Spleen (tissue), 11 donors: Measurements from ENCODE around the gene TREH. TPM values are rescaled to one million over a fixed set of nuclear protein-coding genes. Genes with fewer than 3 reads are reported as not detected.

ENCODE experiments used
- DNase-seq: peaks from one replicate; pipeline ENCODE4 v3.0.0-alpha.2; 2020
- H3K27ac ChIP-seq, 8 donors: fragments of 200-600 bp; sonication (generic) in 7 of 8; 1 replicate in 4 of 8; 2 replicates in 4 of 8; pipeline versions ENCODE4 v1.5.0 to v1.8.0; 2016 to 2021; ENCODE audit warnings: inconsistent platforms in 4 of 8, mild to moderate bottlenecking in 4 of 8, moderate library complexity in 1 of 8
- H3K27me3 ChIP-seq, 7 donors: fragments of 200-600 bp; sonication (generic) in 6 of 7; replicated peaks in 1 of 7; 1 replicate in 4 of 7; 2 replicates in 3 of 7; pipeline versions ENCODE4 v1.5.0 to v1.8.0; 2016 to 2021; ENCODE audit warnings: inconsistent platforms in 3 of 7, mild to moderate bottlenecking in 1 of 7
- H3K36me3 ChIP-seq, 6 donors: fragments of 200-600 bp; sonication (generic) in 5 of 6; 1 replicate in 4 of 6; 2 replicates in 2 of 6; pipeline versions ENCODE4 v1.5.0 to v1.8.0; 2016 to 2021; ENCODE audit warnings: inconsistent platforms in 2 of 6
- H3K4me1 ChIP-seq, 6 donors: fragments of 200-600 bp; sonication (generic) in 5 of 6; 1 replicate in 3 of 6; 2 replicates in 3 of 6; pipeline versions ENCODE4 v1.5.0 to v1.8.0; 2016 to 2021; ENCODE audit warnings: inconsistent platforms in 3 of 6
- H3K4me3 ChIP-seq, 8 donors: fragments of 200-600 bp; sonication (generic) in 7 of 8; 1 replicate in 4 of 8; 2 replicates in 4 of 8; pipeline versions ENCODE4 v1.5.0 to v1.8.0; 2016 to 2021; ENCODE audit warnings: inconsistent platforms in 4 of 8, mild to moderate bottlenecking in 4 of 8, moderate library complexity in 2 of 8
- H3K9me3 ChIP-seq, 8 donors: fragments of 200-600 bp; sonication (generic) in 7 of 8; 1 replicate in 4 of 8; 2 replicates in 4 of 8; pipeline versions ENCODE4 v1.5.0 to v1.8.0; 2016 to 2021; ENCODE audit warnings: inconsistent platforms in 4 of 8
- CTCF ChIP-seq, 11 experiments: fragments of 200-600 bp in 7 of 11; fragments of 450-650 bp in 4 of 11; sonication (generic) in 4 of 11; IDR thresholded peaks in 8 of 11; conservative IDR thresholded peaks in 3 of 11; 1 replicate in 7 of 11; 2 replicates in 4 of 11; pipeline versions ENCODE4 v1.4.0 to v1.8.0; 2016 to 2021; ENCODE audit warnings: antibody characterized with exemption in 11 of 11, inconsistent platforms in 4 of 11, mild to moderate bottlenecking in 1 of 11
- POLR2A ChIP-seq, 3 donors: fragments of 450-650 bp; IDR thresholded peaks; one replicate each; pipeline ENCODE4 v1.5.1; 2017; ENCODE audit warnings: antibody characterized with exemption in 3 of 3, mild to moderate bottlenecking in 1 of 3
- POLR2AphosphoS5 ChIP-seq, 3 donors: sonication (generic); formaldehyde crosslinking; IDR thresholded peaks; one replicate each; pipeline ENCODE4 v1.5.1; 2017; ENCODE audit warnings: antibody characterized with exemption in 3 of 3
- WGBS, 5 donors: extraction: QIAGEN DNeasy Blood & Tissue Kit in 3 of 5; methylation state at CpG; one replicate each; pipeline versions ENCODE4 v1.1.5 to v1.1.7; 2013 to 2018; 5-methylcytosine and 5-hydroxymethylcytosine counted together
- intact Hi-C: fragments of 100-400 bp; cut with DNase I; formaldehyde crosslinking; loops from one replicate; pipeline ENCODE4 v1.15.0; 2023; ENCODE audit warnings: low total_unique reads
- polyA plus RNA-seq, 3 donors: library from polyadenylated mRNA; stranded (reverse); fragments of 200-250 nt; gene quantifications; one replicate each; pipeline ENCODE4 v1.2.1, GENCODE V29; 2013
- total RNA-seq, 7 donors: library from RNA; depleted of rRNA in 3 of 7; stranded (reverse); fragments of >200 nt in 3 of 7; fragmentation: NEBNext Ultra II Directional in 4 of 7; extraction: Animal tissue kit (Norgen Biotek cat#: 25700) in 4 of 7; gene quantifications; one replicate each; pipeline versions ENCODE4 v1.1.0 to v1.2.1, GENCODE V29; 2016 to 2021
- donor health status: healthy with polysubstance abuse.
- donor health status: DM: no; HTN: no; CAD: no; lungs with moderate emphysema.
- donor health status: DM: no; HTN: no; CAD: no.
- donor health status: Bipolar disorder and iron deficiency.
- donor health status: healthy.
- donor health status: DM: no; HTN: no; CAD: no.
- donor health status: DM: yes; HTN: yes; CAD: no.

Gene TREH
- total and polyA plus RNA-seq, 10 donors: 0.33 to 2.3 (median 2.0) TPM; not detected in 7

- H3K27ac ChIP-seq: peak overlapping the region in 6 of 8 donors; percentile 16 to 61 (median 38)
- TF ChIP-seq CTCF (IDR thresholded peaks at IDR 0.05 in 8 of 11, conservative IDR thresholded peaks at IDR 0.05 in 3 of 11): no peak
- TF ChIP-seq POLR2A (IDR thresholded peaks at IDR 0.05): no peak
- TF ChIP-seq POLR2AphosphoS5 (IDR thresholded peaks at IDR 0.05): peak in 2 of 3 donors; percentile 10
- intact Hi-C loops: no loop called here
- H3K4me1 ChIP-seq: peaks cover 3 to 28% (median 15%) of the 10 kb centered on the region in 6 donors
- H3K36me3 ChIP-seq: peaks cover 0 to 43% (median 5%) of the 10 kb centered on the region in 6 donors
- H3K9me3 ChIP-seq: no peaks in the 10 kb centered on the region
- DNase-seq: no peak
- H3K27me3 ChIP-seq: peaks cover 0 to 17% (median 0%) of the 10 kb centered on the region in 7 donors
- no peak overlapping the region for H3K4me3 ChIP-seq
- WGBS, 5 donors: 38 to 67% (median 58%) methylated on average over 4 to 16 of the region's 16 CpGs
Observed at GRCh38 chr11:118658429-118659313, 20.8 kb downstream of the TREH start.

GRCh38 chr11:118657709-118658428, 21.6 kb downstream of the TREH start:
- Histone ChIP-seq H3K4me3 (no peak overlapping the region), H3K4me1 (peaks cover 3 to 28% (median 15%) of the 10 kb centered on the region in 6 donors), H3K27me3 (peaks cover 0 to 17% (median 0%) of the 10 kb centered on the region in 7 donors), H3K27ac (peak overlapping the region in 4 of 8 donors; percentile 9 to 37 (median 18)), H3K9me3 (no peaks in the 10 kb centered on the region), H3K36me3 (peaks cover 0 to 51% (median 6%) of the 10 kb centered on the region in 6 donors)
- 71 to 81% (median 78%) methylated on average over 16 of the region's 16 CpGs for WGBS, 5 donors
- intact Hi-C loops: no loop called here
- peak; percentile 47 for DNase-seq
- TF ChIP-seq POLR2AphosphoS5 (IDR thresholded peaks at IDR 0.05) (no peak), CTCF (IDR thresholded peaks at IDR 0.05 in 8 of 11, conservative IDR thresholded peaks at IDR 0.05 in 3 of 11) (no peak), POLR2A (IDR thresholded peaks at IDR 0.05) (no peak)

- H3K27me3 ChIP-seq: peaks cover 0 to 17% (median 0%) of the 10 kb centered on the region in 7 donors
- no peak for DNase-seq
- WGBS, 5 donors: 79 to 93% (median 88%) methylated on average over 2 of the region's 2 CpGs
- no peak overlapping the region for H3K27ac ChIP-seq
- peaks cover 3 to 28% (median 15%) of the 10 kb centered on the region in 6 donors for H3K4me1 ChIP-seq
- H3K4me3 ChIP-seq: no peak overlapping the region
- TF ChIP-seq CTCF (IDR thresholded peaks at IDR 0.05 in 8 of 11, conservative IDR thresholded peaks at IDR 0.05 in 3 of 11): no peak
- TF ChIP-seq POLR2AphosphoS5 (IDR thresholded peaks at IDR 0.05): no peak
- TF ChIP-seq POLR2A (IDR thresholded peaks at IDR 0.05): no peak
- peaks cover 0 to 57% (median 8%) of the 10 kb centered on the region in 6 donors for H3K36me3 ChIP-seq
- intact Hi-C loops: no loop called here
- no peaks in the 10 kb centered on the region for H3K9me3 ChIP-seq
Observed at GRCh38 chr11:118657238-118657637, 22.2 kb downstream of the TREH start.
